NCI-H1930 (cell line): ENCODE measurements around the gene ZNF853.
"Not testable (repeated sequence)": the region's sequence is repeated elsewhere in the genome, so short reads cannot be mapped to it uniquely, and the experiment has no call there.

ENCODE experiments used
- DNase-seq, 2 experiments: peaks; one replicate each; lab custom pipeline; 2025; lab: John Stamatoyannopoulos, UW

ZNF853 gene

DNA sequence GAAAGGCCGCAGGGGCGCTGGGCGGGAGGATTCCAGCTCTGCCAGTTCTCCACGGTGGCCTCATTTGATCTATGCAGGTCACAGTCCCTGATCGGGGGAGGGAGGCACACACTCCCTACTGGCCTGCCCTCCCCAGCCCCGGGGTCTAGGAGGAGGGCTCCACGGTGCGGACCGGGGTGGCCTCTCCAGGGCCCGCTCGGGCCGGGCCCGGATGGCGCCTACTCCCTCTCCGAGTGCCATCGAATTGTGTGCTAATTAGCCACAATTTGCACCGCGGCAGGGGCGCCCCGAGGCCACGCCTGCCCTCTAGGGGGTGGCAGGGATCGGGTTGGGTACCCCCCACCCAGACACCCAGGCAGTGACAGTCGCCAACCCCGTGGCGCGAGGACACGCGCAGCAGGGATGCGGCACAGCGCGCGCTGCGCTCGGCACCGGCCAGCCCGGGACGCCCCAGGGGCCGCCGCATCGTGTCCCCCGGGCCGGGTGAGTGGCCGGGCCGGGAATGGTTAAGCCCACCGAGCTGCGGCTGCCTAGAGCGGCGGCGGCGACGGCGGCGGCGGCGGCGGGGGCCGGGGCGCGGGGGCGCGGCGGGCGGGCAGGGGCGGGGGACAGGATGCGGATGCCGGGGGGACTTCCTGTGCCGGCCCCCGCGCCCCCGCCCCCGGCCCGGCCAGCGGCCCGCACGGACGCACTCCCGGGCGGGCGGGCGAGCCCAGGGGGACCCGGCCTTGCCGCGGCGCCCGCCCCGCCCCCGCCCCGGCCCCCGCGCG lies at the start of gene ZNF853:
Gene ZNF853, plus strand, starts transcription at position 658 of the 770 bp plus-strand sequence. CDS start 565 bp downstream, outside the sequence.
- peak in 1 of 2 experiments; percentile 24 for DNase-seq

DNA sequence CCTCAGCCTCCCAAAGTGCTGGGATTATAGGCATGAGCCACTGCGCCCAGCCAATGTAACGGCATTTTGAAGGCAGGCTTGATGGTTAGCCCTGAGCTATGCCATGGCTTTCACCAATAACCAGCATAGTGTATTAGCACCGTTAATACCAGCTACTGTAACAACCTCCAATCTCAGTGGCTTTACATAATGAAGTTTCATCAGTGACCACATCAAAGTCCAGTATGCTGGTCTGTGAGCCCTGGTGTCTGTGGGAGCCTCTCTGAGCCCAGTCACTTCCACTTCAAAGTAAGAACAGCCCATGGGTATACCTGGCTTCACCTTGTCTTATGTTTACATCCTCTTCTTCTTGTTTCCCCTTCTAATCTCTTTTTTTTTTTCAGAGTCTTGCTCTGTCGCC lies 49.8 kb upstream of the ZNF853 start:
- DNase-seq, result no peak

GRCh38 chr7:6567886-6568285 lies 47.5 kb upstream of the ZNF853 start:
- DNase-seq, result no peak

GRCh38 chr7:6571160-6571779 lies 44.1 kb upstream of the ZNF853 start:
- DNase-seq, result no peak

- DNase-seq, result no peak
These were observed 40.0 kb upstream of the ZNF853 start for GRCh38 chr7:6575281-6576023.

GRCh38 chr7:6576024-6576866 lies 39.2 kb upstream of the ZNF853 start:
- no peak for DNase-seq

- DNase-seq, result not testable (repeated sequence)
These were observed 38.5 kb upstream of the ZNF853 start for GRCh38 chr7:6576867-6577368.

GRCh38 chr7:6577369-6578113 lies 37.9 kb upstream of the ZNF853 start, which contains the start of gene ZDHHC4:
TSS of gene ZDHHC4 (plus strand) at chr7:6577454. CDS start at chr7:6580562, 3,108 bp downstream.
- peak; percentile 77 to 85 for DNase-seq

DNA sequence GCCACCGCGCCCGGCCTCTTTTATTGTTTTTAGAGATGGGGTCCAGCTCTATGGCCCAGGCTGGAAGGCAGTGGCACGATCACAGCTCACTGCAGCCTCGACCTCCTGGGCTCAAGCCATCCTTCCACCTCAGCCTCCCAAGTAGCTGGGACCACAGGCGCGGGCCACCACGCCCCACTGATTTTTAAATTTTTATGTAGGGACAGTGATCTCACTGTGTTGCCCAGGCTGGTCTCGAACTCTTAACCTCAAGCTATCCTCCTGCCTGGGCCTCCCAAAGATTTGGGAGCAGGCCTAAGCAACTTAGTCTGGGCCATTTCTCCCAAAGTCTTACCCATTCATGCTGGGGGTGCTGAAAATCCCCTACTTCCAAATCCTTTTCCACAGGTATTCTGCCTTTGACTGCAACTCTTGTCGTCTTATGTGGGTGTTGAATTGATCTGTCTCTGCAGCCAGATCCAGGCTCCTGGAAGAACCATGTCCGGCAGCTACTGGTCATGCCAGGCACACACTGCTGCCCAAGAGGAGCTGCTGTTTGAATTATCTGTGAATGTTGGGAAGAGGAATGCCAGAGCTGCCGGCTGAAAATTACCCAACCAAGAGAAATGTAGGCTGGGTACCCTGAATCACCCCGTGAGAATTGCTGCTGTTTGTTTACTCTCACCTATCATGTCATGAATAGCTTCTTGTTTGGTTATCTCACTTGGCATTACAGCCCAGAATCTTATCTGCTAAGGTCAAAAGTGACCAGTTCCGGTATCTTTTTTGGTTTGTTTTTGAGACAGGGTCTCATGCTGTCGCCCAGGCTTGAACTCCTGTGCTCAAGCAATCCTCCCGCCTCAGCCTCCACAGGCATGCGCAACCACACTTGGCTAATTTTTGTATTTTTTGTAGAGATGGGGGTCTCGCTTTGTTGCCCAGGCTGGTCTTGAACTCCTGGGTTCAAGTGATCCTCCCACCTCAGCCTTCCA lies 37.0 kb upstream of the ZNF853 start:
- DNase-seq, result no peak

DNA sequence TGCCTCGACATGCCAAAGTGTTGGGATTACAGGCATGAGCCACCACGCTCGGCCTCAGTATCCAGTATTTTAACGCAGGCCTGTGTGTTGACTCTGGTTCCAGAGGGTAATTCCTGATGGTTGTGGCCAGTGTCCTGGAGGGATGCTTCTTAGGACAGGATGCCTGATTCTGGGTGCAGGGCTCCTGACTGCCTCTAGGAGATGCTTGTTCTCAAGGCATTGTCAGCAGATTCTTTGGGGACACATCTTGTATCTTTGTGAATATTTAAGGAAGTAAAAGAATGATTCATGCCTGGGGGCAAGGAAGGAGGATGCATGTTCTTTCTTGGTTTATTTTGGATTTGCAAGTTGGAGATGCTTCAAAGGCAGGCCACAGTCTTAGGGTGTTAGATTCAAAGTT lies 36.0 kb upstream of the ZNF853 start:
- no peak for DNase-seq

DNA sequence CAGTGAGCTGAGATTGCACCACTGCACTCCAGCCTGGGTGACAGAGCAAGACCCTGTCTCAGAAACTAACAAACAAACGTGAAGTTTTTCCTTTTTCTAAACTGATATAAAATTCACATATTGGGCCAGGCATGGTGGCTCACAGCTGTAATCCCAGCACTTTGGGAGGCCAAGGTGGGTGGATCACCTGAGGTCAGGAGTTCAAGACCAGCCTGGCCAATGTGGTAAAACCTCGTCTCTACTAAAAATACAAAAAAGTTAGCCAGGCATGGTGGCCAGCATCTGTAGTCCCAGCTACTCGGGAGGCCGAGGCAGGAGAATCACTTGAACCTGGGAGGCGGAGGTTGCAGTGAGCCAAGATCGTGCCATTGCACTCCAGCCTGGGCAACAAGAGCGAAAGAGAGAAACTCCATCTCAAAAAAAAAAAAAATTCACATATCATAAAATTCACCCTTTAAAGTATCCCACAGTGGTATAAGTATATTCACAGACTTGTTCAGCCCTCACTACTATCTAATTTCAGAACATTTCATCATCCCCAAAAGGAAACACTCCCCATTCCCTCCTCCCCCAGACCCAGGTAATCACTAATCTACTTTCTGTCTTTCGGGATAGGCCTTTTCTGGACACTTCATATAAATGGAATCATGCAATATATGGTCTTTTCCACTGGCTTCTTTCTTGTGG lies 29.5 kb upstream of the ZNF853 start:
- not testable (repeated sequence) for DNase-seq

DNA sequence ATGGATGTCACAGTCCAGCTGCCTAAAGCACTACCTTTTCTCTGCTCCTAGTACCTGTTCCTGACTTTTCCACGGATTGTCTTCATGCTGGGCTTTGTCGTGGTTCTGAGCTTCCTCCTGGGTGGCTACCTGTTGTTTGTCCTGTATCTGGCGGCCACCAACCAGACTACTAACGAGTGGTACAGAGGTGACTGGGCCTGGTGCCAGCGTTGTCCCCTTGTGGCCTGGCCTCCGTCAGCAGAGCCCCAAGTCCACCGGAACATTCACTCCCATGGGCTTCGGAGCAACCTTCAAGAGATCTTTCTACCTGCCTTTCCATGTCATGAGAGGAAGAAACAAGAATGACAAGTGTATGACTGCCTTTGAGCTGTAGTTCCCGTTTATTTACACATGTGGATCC lies 26.8 kb upstream of the ZNF853 start:
- DNase-seq, result no peak

DNA sequence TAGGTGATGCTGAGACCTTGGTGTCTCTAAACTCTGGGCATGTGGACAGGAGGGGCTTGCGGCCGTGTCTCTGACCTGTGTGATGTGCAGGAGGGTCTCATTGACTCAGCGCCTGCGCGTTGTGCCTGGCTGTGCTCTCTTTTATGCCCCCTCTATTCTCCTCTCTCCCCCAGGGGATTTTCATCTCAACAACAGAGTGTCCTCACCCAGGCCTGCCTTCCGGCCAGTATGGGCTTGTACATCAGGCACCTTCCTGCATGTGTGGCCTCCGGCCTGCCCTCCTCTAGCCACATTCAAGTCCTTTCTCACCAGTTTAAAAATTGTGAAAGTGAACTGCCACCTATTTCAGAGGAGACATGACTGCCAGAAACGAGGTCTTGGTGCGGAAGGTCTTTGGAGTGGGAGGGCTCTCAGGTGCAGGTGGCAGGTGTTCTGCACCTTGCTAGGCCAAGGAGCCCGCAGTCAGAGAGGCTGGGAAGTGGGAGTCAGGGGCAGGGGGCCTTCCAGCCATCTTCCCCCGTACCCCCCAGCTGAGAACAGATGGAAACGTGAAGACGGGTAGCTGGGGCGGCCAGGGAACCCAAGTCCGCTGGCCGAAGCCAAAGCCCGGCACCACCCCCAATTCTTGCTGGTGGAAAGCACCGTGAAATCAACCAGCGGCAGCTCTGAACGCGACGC lies 26.1 kb upstream of the ZNF853 start:
- no peak for DNase-seq

DNA sequence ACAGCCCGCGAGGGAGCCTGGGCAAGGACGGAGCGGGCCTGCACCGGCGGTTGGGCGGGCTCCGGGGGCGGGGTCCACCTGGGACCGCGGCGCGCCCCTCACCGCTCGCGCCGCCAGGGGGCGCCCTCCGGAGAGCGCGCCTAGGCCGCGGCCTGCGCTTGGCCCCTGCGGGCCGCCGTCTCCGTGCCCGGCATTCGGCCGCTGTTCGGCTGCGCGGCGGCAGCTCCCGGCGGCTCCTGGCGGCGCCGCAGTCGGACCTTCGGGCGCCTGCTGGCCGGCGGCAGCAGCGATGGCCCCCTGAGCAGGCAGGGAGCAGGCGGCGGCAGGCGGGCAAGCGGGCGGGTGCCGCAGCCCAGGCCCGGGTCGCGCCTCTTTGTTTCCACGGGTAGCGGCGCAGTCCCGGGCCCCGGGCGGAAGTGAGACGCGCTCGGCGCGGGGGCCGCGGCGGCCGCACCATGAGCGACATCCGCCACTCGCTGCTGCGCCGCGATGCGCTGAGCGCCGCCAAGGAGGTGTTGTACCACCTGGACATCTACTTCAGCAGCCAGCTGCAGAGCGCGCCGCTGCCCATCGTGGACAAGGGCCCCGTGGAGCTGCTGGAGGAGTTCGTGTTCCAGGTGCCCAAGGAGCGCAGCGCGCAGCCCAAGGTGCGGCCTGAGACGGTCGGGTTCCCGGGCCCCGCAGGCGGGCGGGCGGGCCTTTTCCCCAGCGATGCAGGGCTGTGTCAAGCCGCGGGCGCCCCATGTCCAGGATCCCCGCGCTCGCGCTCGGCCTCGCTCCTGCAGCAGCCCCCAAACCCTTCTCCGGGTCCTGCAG lies 25.4 kb upstream of the ZNF853 start, which contains the start of gene INTS15:
Gene INTS15, plus strand, starts transcription at position 193 of the 816 bp plus-strand sequence. Its CDS starts 263 bp downstream, at position 456.
- peak; percentile 53 to 90 for DNase-seq

DNA sequence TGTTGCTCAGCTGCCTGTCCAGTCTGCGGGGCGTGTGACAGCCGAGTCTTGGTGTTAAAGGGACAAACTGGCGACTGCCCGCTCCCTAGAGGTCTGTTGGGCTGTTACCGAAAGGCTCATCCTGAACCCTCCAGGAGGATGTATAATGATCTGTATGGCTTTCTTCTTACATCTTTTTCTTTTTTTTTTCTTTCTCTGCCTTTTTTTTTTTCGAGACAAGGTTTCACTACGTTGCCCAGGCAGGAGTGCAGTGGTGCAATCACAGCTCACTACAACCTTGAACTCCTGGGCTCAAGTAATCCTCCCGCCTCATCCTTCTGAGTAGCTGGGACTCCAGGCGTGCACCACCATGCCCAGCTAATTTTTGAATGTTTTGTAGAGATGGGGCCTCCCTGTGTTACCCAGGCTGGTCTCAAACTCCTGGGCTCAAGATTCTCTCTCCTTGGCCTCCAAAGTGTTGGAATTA lies 24.7 kb upstream of the ZNF853 start:
- DNase-seq, result no peak

DNA sequence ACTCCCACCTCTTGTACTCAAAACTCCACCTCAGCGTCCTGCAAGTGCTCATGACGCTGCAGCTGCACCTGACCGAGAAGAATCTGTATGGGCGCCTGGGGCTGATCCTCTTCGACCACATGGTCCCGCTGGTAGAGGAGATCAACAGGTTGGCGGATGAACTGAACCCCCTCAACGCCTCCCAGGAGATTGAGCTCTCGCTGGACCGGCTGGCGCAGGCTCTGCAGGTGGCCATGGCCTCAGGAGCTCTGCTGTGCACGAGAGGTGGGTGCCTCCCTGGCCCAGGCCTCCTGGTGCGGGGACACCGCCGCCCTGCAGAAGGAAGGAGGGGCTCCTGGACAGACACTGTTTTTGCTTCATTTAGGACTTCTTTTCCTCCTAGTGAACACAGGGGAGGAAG lies 15.3 kb upstream of the ZNF853 start:
- no peak for DNase-seq

- no peak for DNase-seq
These were observed 11.0 kb upstream of the ZNF853 start for GRCh38 chr7:6604458-6604857.
